Measurements from ENCODE around the gene KLRD1. TPM values are rescaled to one million over a fixed set of nuclear protein-coding genes. Genes with fewer than 3 reads are reported as not detected.
"Not testable (repeated sequence)": the region's sequence is repeated elsewhere in the genome, so short reads cannot be mapped to it uniquely, and the experiment has no call there.

KLRD1 gene
- total and polyA plus RNA-seq, 7 experiments from 2014 or later: 0.68 to 82.5 (median 1.7) TPM

DNA sequence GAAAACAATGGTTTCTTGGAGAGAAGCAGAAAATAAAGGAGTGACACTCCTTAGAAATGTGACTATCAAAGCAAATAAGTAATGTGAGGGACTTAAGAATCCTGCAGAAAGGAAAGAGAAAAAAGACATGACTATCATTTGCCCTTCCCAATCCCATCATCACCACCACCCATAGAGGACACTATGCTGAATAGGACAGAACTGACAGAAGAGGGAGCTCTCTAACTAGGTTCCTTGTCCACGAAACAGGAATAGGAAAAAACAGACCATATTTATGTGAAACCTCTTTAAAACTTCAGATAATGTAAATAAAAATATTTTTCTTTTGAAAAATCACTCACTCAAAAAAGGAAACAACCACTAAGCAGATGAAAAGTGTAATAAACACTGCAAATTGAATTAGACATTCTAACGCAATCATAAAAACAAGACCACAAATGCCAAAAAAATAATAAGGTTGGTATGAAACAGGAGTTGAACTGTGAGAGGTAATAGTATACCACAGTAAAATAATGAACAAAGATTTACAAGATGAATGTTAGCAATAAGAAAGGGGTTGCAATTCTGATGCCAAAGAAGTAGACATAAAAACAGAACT is 24.1 kb downstream of the KLRD1 start:
- Mint-ChIP-seq H3K27ac (peak overlapping the region in 1 of 9 donors; percentile 57), H3K4me3 (no peak overlapping the region), H3K9me3 (peaks cover 0 to 3% (median 0%) of the 10 kb centered on the region in 11 donors), H3K4me1 (peaks cover 0 to 6% (median 0%) of the 10 kb centered on the region in 7 donors), H3K36me3 (peaks cover 0 to 3% (median 0%) of the 10 kb centered on the region in 5 donors), H3K27me3 (peaks cover 0 to 6% (median 0%) of the 10 kb centered on the region in 5 donors)
- peak; percentile 63 for ATAC-seq
- Histone ChIP-seq H3K27me3 (ENCODE audit: control insufficient read depth in 2 of 2, insufficient read depth in 2 of 2, low read length in 2 of 2) (no peaks in the 10 kb centered on the region), H3K27ac (ENCODE audit: low read depth, low read length) (no peak overlapping the region), H3K36me3 (ENCODE audit: control insufficient read depth in 2 of 3, insufficient read depth in 3 of 3, low read length in 3 of 3) (no peaks in the 10 kb centered on the region), H3K9me3 (ENCODE audit: control insufficient read depth in 2 of 3, low read length in 3 of 3) (no peaks in the 10 kb centered on the region), H3K4me3 (ENCODE audit: low read length) (no peak overlapping the region), H3K4me1 (ENCODE audit: control insufficient read depth in 2 of 2, insufficient read depth in 2 of 2, low read length in 2 of 2) (no peaks in the 10 kb centered on the region)
- POLR2A ChIA-PET: interaction anchor here (0.6 kb wide), 1 partner anchor 30 kb away, joined by 3 read pairs; no protein-coding TSS in a partner anchor
- CTCF ChIA-PET: interaction anchor here (1.3 kb wide), 1 partner anchor 230 kb away, joined by 8 read pairs; no protein-coding TSS in a partner anchor
- intact Hi-C loops (cut with micrococcal nuclease): loop anchor here (1.0 to 5.0 kb wide), 7 partner anchors 94 to 1156 kb away; partner anchors contain the start of gene STYK1 (in 2 of the 2)
- DNase-seq: peak in 7 of 9 donors; percentile 9 to 51 (median 20)

DNA sequence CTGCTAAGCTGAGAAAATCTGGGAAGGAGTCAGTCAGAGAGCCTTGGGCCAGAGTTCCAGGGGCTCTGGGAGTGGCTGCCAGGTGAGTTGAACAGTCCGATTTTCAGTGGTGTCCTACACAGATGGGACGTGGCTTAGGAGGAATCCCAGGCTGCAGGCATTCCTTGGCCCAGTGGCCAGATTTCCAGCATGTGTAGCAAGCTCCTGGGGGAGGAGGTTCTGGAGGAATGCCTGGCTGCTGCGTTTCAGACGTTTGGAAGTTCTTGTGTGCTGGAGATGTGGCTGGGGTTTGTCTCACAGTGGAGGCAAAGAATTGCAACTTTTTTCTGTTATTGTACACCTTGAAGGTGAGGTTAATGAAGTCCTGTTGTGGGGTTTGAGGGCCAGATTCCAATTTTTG is 28.5 kb downstream of the KLRD1 start:
- H3K4me3 Mint-ChIP-seq; H3K36me3 ChIP-seq (ENCODE audit: control insufficient read depth in 2 of 3, insufficient read depth in 3 of 3, low read length in 3 of 3); H3K9me3 Mint-ChIP-seq; DNase-seq; ATAC-seq; H3K27me3 ChIP-seq (ENCODE audit: control insufficient read depth in 2 of 2, insufficient read depth in 2 of 2, low read length in 2 of 2); H3K4me1 Mint-ChIP-seq; POLR2A ChIA-PET; H3K27ac Mint-ChIP-seq; H3K4me3 ChIP-seq (ENCODE audit: low read length); H3K4me1 ChIP-seq (ENCODE audit: control insufficient read depth in 2 of 2, insufficient read depth in 2 of 2, low read length in 2 of 2); intact Hi-C loops (cut with micrococcal nuclease); H3K36me3 Mint-ChIP-seq; H3K27ac ChIP-seq (ENCODE audit: low read depth, low read length); CTCF ChIA-PET; H3K9me3 ChIP-seq (ENCODE audit: control insufficient read depth in 2 of 3, low read length in 3 of 3): not testable (repeated sequence)
- H3K27me3 Mint-ChIP-seq: peaks cover 0 to 10% (median 0%) of the 10 kb centered on the region in 5 donors

DNA sequence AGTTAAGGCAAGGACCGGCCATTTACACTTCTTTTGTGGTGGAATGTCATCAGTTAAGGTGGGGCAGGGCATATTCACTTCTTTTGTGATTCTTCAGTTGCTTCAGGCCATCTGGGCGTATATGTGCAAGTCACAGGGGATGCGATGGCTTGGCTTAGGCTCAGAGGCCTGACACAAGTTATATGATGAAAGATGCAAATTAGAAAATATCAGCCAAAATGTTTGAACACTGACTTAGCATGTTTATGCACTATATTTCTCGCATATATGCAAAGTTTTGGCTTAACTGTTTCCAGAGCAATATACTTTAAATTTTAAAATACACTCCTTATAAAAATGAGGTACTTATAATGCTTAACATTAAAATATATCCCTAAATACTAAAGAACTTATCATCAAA is 30.8 kb downstream of the KLRD1 start:
- CTCF ChIA-PET: interaction anchor here (0.6 kb wide), 1 partner anchor 1691 kb away, joined by 3 read pairs; no protein-coding TSS in a partner anchor
- H3K27me3 ChIP-seq (ENCODE audit: control insufficient read depth in 2 of 2, insufficient read depth in 2 of 2, low read length in 2 of 2); H3K4me3 ChIP-seq (ENCODE audit: low read length); DNase-seq; H3K36me3 Mint-ChIP-seq; H3K27ac Mint-ChIP-seq; H3K9me3 ChIP-seq (ENCODE audit: control insufficient read depth in 2 of 3, low read length in 3 of 3); H3K4me1 ChIP-seq (ENCODE audit: control insufficient read depth in 2 of 2, insufficient read depth in 2 of 2, low read length in 2 of 2); H3K27ac ChIP-seq (ENCODE audit: low read depth, low read length); POLR2A ChIA-PET; ATAC-seq; H3K4me3 Mint-ChIP-seq; H3K36me3 ChIP-seq (ENCODE audit: control insufficient read depth in 2 of 3, insufficient read depth in 3 of 3, low read length in 3 of 3); H3K4me1 Mint-ChIP-seq; intact Hi-C loops (cut with micrococcal nuclease): not testable (repeated sequence)
- H3K27me3 Mint-ChIP-seq: peaks cover 0 to 13% (median 0%) of the 10 kb centered on the region in 5 donors
- peaks cover 0 to 11% (median 0%) of the 10 kb centered on the region in 11 donors for H3K9me3 Mint-ChIP-seq

DNA sequence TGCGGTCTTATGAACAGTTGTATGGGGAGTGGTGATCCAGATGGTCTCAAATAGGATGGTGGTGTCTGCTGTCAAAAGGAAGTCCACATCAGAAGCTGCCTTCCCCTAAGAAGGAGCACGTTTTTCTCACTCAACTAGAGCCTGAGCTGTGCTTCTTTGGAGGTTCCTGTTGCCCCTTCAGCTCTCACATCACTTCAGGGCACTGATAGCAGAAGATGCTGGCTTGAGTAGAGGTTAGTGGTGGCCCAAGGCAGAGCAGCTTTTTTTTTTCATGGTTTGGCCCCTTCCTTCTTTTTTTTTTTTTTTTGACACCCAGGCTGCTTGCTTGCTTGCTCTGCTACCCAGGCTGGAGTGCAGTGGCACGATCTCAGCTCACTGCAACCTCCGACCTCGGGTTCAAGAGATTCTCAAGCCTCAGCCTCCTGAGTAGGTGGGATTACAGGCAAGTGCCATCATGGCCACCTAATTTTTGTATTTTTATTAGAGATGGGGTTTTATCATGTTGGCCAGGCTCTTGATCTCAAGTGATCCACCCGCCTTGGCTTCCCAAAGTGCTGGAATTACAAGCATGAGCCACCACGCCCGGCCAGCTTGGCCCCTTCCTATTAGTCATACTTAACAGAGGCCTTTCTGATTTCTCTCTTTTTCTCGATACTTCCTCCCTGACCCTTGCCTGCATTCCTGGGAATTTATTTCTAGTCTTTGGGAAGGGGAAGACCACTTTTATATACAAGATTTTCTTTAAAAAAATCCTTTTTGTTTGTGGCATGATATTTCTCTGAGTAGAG is 31.6 kb downstream of the KLRD1 start:
- ATAC-seq (no peak), DNase-seq (no peak)
- peaks cover 0 to 13% (median 0%) of the 10 kb centered on the region in 5 donors for H3K27me3 Mint-ChIP-seq
- H3K4me3 Mint-ChIP-seq: no peak overlapping the region
- peaks cover 0 to 14% (median 0%) of the 10 kb centered on the region in 11 donors for H3K9me3 Mint-ChIP-seq
- ChIA-PET POLR2A (no interaction called here), CTCF (interaction anchor here (0.6 to 0.7 kb wide), 2 partner anchors 165 to 1691 kb away, joined by 3 read pairs; no protein-coding TSS in a partner anchor)
- H3K27me3 ChIP-seq (ENCODE audit: control insufficient read depth in 2 of 2, insufficient read depth in 2 of 2, low read length in 2 of 2): no peaks in the 10 kb centered on the region
- peaks cover 0 to 5% (median 0%) of the 10 kb centered on the region in 7 donors for H3K4me1 Mint-ChIP-seq
- H3K4me1 ChIP-seq (ENCODE audit: control insufficient read depth in 2 of 2, insufficient read depth in 2 of 2, low read length in 2 of 2): no peaks in the 10 kb centered on the region
- no peaks in the 10 kb centered on the region for H3K36me3 ChIP-seq (ENCODE audit: control insufficient read depth in 2 of 3, insufficient read depth in 3 of 3, low read length in 3 of 3)
- no peak overlapping the region for H3K4me3 ChIP-seq (ENCODE audit: low read length)
- H3K36me3 Mint-ChIP-seq: no peaks in the 10 kb centered on the region
- no peak overlapping the region for H3K27ac ChIP-seq (ENCODE audit: low read depth, low read length)
- H3K9me3 ChIP-seq (ENCODE audit: control insufficient read depth in 2 of 3, low read length in 3 of 3): no peaks in the 10 kb centered on the region
- no peak overlapping the region for H3K27ac Mint-ChIP-seq
- intact Hi-C loops (cut with micrococcal nuclease): no loop called here

DNA sequence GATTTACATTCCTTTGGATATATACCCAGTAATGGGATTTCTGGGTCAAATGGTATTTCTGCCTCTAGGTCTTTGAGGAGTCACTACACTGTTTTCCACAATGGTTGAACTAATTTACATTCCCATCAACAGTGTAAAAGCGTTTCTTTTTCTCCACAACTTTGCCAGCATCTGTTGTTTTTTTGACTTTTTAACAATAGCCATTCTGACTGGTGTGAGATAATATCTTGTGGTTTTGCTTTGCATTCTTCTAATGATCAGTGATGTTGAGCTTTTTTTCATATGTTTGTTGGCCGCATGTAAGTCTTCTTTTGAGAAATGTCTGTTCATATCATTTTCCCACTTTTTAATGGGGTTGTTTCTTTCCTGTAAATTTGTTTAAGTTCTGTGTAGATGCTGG is 33.3 kb downstream of the KLRD1 start:
- H3K4me1 Mint-ChIP-seq; H3K27ac Mint-ChIP-seq; H3K4me3 Mint-ChIP-seq; CTCF ChIA-PET; H3K9me3 ChIP-seq (ENCODE audit: control insufficient read depth in 2 of 3, low read length in 3 of 3); POLR2A ChIA-PET; ATAC-seq; H3K36me3 ChIP-seq (ENCODE audit: control insufficient read depth in 2 of 3, insufficient read depth in 3 of 3, low read length in 3 of 3); H3K4me1 ChIP-seq (ENCODE audit: control insufficient read depth in 2 of 2, insufficient read depth in 2 of 2, low read length in 2 of 2); DNase-seq; H3K27ac ChIP-seq (ENCODE audit: low read depth, low read length); H3K36me3 Mint-ChIP-seq; intact Hi-C loops (cut with micrococcal nuclease); H3K27me3 ChIP-seq (ENCODE audit: control insufficient read depth in 2 of 2, insufficient read depth in 2 of 2, low read length in 2 of 2); H3K4me3 ChIP-seq (ENCODE audit: low read length): not testable (repeated sequence)
- Mint-ChIP-seq H3K27me3 (peaks cover 0 to 13% (median 0%) of the 10 kb centered on the region in 5 donors), H3K9me3 (peaks cover 0 to 14% (median 0%) of the 10 kb centered on the region in 11 donors)

DNA sequence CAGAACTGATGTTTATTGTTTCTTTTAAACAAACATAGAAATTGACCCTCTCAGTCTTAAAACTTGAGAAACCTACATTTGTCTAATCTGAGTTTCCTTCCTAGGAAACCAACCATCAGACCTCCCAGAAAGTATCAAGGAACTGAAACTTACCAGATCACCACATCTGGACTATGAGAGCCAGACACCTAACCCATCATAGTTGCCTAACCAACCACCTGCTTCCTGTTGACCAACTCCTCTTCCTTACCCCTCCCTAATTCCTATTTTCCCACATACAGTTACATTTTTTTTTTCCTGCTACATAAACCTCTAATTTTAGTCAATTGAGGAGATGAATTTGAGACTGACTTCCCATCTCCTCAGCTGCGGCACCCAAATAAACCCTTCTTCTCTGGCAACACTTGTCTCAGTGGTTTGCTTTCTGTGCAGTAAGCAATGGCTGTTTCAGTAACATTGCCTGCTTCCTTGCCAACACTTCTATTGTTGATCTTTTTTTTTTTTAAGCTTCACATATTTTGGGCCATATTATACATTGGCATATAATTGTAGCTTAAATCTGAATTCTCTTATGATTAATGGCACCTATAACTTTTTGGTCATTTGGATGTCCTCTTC is 34.3 kb downstream of the KLRD1 start:
- Mint-ChIP-seq H3K27ac (peak overlapping the region in 2 of 9 donors; percentile 0 to 24), H3K36me3 (no peaks in the 10 kb centered on the region), H3K9me3 (peaks cover 0 to 14% (median 0%) of the 10 kb centered on the region in 11 donors), H3K4me3 (no peak overlapping the region), H3K4me1 (peaks cover 0 to 5% (median 0%) of the 10 kb centered on the region in 7 donors), H3K27me3 (peaks cover 0 to 13% (median 0%) of the 10 kb centered on the region in 5 donors)
- ChIA-PET CTCF (no interaction called here), POLR2A (no interaction called here)
- no peaks in the 10 kb centered on the region for H3K27me3 ChIP-seq (ENCODE audit: control insufficient read depth in 2 of 2, insufficient read depth in 2 of 2, low read length in 2 of 2)
- no peak overlapping the region for H3K27ac ChIP-seq (ENCODE audit: low read depth, low read length)
- ATAC-seq (no peak), DNase-seq (no peak)
- H3K4me1 ChIP-seq (ENCODE audit: control insufficient read depth in 2 of 2, insufficient read depth in 2 of 2, low read length in 2 of 2): no peaks in the 10 kb centered on the region
- intact Hi-C loops (cut with micrococcal nuclease): no loop called here
- H3K4me3 ChIP-seq (ENCODE audit: low read length): no peak overlapping the region
- no peaks in the 10 kb centered on the region for H3K36me3 ChIP-seq (ENCODE audit: control insufficient read depth in 2 of 3, insufficient read depth in 3 of 3, low read length in 3 of 3)
- H3K9me3 ChIP-seq (ENCODE audit: control insufficient read depth in 2 of 3, low read length in 3 of 3): no peaks in the 10 kb centered on the region
